Nephron (organoid): ENCODE results near the gene PSMC4.

Experiments used
- H3K27ac Mint-ChIP-seq, 3 experiments: 2 replicates each; pipeline ENCODE4 v1.8.0; 2020; ENCODE audit warnings: mixed read lengths in 3 of 3, mild to moderate bottlenecking in 2 of 3, moderate library complexity in 1 of 3
- H3K27me3 Mint-ChIP-seq: 2 replicates; pipeline ENCODE4 v1.8.0; 2021; ENCODE audit warnings: low read depth, mild to moderate bottlenecking, moderate library complexity, mixed read lengths
- H3K36me3 Mint-ChIP-seq: 2 replicates; pipeline ENCODE4 v1.8.0; 2020; ENCODE audit warnings: low read depth, mixed read lengths
- H3K4me1 Mint-ChIP-seq: 2 replicates; pipeline ENCODE4 v1.8.0; 2020; ENCODE audit warnings: mixed read lengths
- H3K4me3 Mint-ChIP-seq, 3 experiments: 2 replicates each; pipeline ENCODE4 v1.8.0; 2020; ENCODE audit warnings: mild to moderate bottlenecking in 3 of 3, mixed read lengths in 3 of 3, moderate library complexity in 2 of 3
- H3K9me3 Mint-ChIP-seq: 2 replicates; pipeline ENCODE4 v1.8.0; 2020; ENCODE audit warnings: mixed read lengths
- CTCF ChIP-seq, 3 experiments: fragments of 200-600 bp; sonication (generic); IDR thresholded peaks; one replicate each; pipeline ENCODE4 v1.5.0; 2021; ENCODE audit warnings: antibody characterized with exemption in 3 of 3; ENCODE audit not compliant: unreplicated experiment in 3 of 3

Gene PSMC4

GRCh38 chr19:39996218-39996810 lies 25.3 kb downstream of the PSMC4 start:
- no peak for TF ChIP-seq CTCF (IDR thresholded peaks at IDR 0.05; ENCODE audit: unreplicated experiment in 3 of 3)
- H3K4me3 Mint-ChIP-seq = peak overlapping the region; percentile 98 to 99 (median 98)
- H3K27me3 Mint-ChIP-seq = no peaks in the 10 kb centered on the region
- H3K4me1 Mint-ChIP-seq = peaks cover 20% of the 10 kb centered on the region
- H3K27ac Mint-ChIP-seq = peak overlapping the region; percentile 88 to 98 (median 96)
- peaks cover 28% of the 10 kb centered on the region for H3K36me3 Mint-ChIP-seq
- peaks cover 16% of the 10 kb centered on the region for H3K9me3 Mint-ChIP-seq

GRCh38 chr19:39996811-39997637 lies 26.1 kb downstream of the PSMC4 start, which contains the start of gene ZNF546:
Gene ZNF546, plus strand, starts transcription at chr19:39997060. Its CDS starts 1,267 bp downstream, at chr19:39998327.
- no peak for TF ChIP-seq CTCF (IDR thresholded peaks at IDR 0.05; ENCODE audit: unreplicated experiment in 3 of 3)
- peaks cover 16% of the 10 kb centered on the region for H3K9me3 Mint-ChIP-seq
- H3K27ac Mint-ChIP-seq = peak within 1 kb of the TSS; percentile 88 to 98 (median 96)

GRCh38 chr19:39997638-39998216 lies 26.8 kb downstream of the PSMC4 start:
- peak overlapping the region; percentile 88 to 98 (median 96) for H3K27ac Mint-ChIP-seq
- H3K4me1 Mint-ChIP-seq = peaks cover 20% of the 10 kb centered on the region
- peak overlapping the region; percentile 98 to 99 (median 98) for H3K4me3 Mint-ChIP-seq
- peaks cover 32% of the 10 kb centered on the region for H3K36me3 Mint-ChIP-seq
- H3K27me3 Mint-ChIP-seq = no peaks in the 10 kb centered on the region
- peaks cover 16% of the 10 kb centered on the region for H3K9me3 Mint-ChIP-seq
- no peak for TF ChIP-seq CTCF (IDR thresholded peaks at IDR 0.05; ENCODE audit: unreplicated experiment in 3 of 3)

More at GRCh38 chr19:39996811-39997637, 26.1 kb downstream of the PSMC4 start, which contains the start of gene ZNF546:
- peak within 1 kb of the TSS; percentile 98 to 99 (median 98) for H3K4me3 Mint-ChIP-seq
- peaks cover 20% of the 10 kb centered on the region for H3K4me1 Mint-ChIP-seq
- H3K27me3 Mint-ChIP-seq = no peaks in the 10 kb centered on the region
- H3K36me3 Mint-ChIP-seq = peaks cover 28% of the 10 kb centered on the region

- Mint-ChIP-seq H3K36me3 (peaks cover 25% of the 10 kb centered on the region), H3K4me1 (peaks cover 20% of the 10 kb centered on the region), H3K9me3 (peaks cover 9% of the 10 kb centered on the region), H3K4me3 (peak overlapping the region; percentile 98 to 99 (median 98)), H3K27ac (peak overlapping the region; percentile 33 to 96 (median 45)), H3K27me3 (no peaks in the 10 kb centered on the region)
- TF ChIP-seq CTCF (IDR thresholded peaks at IDR 0.05; ENCODE audit: unreplicated experiment in 3 of 3) = no peak
These were observed 27.5 kb downstream of the PSMC4 start for GRCh38 chr19:39998501-39998900.

GRCh38 chr19:40005691-40006272 lies 34.8 kb downstream of the PSMC4 start:
- H3K27ac Mint-ChIP-seq = no peak overlapping the region
- H3K9me3 Mint-ChIP-seq = peaks cover 16% of the 10 kb centered on the region
- H3K36me3 Mint-ChIP-seq = peaks cover 55% of the 10 kb centered on the region
- no peaks in the 10 kb centered on the region for H3K4me1 Mint-ChIP-seq
- no peaks in the 10 kb centered on the region for H3K27me3 Mint-ChIP-seq
- no peak overlapping the region for H3K4me3 Mint-ChIP-seq
- TF ChIP-seq CTCF (IDR thresholded peaks at IDR 0.05; ENCODE audit: unreplicated experiment in 3 of 3) = no peak
